Erythroblast (primary cell): Measurements from ENCODE around the gene PPP3R2.

ENCODE experiments used
- GATA1 ChIP-seq: IDR thresholded peaks from 2 replicates; pipeline ENCODE4 v1.6.1; 2011; ENCODE audit warnings: low read depth, mild to moderate bottlenecking, control low read depth, low read length, moderate library complexity
- POLR2A ChIP-seq: IDR thresholded peaks from 2 replicates; pipeline ENCODE4 v1.6.1; 2011; ENCODE audit warnings: mild to moderate bottlenecking, low read length

DNA sequence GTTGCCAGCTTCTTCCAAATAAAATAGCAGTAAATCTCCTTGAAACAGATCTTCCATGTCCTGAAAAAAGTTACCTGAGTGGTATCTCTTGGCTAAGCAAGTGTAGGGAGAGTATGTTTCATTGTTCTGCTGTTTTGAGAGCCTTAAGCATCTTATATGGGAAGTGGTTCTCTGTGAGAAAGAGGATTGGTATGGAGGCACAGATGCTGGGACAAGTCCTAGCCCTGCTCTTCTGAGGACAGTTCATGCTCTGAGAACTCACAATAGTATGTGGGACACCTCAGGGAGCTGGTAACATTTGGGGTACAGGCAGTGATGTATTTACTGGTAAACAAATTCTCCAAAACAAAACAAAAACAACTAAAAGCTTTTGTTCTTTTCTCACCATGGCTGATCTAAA, 2.0 kb downstream of the PPP3R2 start:
- TF ChIP-seq POLR2A: no peak
- no peak for TF ChIP-seq GATA1
